ENCODE results near the gene NFIB.

GRCh38 chr9:14089051-14089803, 224.7 kb downstream of the NFIB start:
- TF ChIP-seq TAF1 (CRISPR knock-in tag; IDR thresholded peaks at IDR 0.05) (no peak), EP300 (IDR thresholded peaks at IDR 0.05; ENCODE audit: low read depth in 2 of 2, low read length in 2 of 2) (no peak), EP300 (CRISPR knock-in tag; IDR thresholded peaks at IDR 0.05; ENCODE audit: borderline replicate concordance) (no peak), REST (IDR thresholded peaks at IDR 0.05; ENCODE audit: borderline replicate concordance in 1 of 2, low read depth in 1 of 2, low read length in 2 of 2) (no peak), JUNB (CRISPR knock-in tag; IDR thresholded peaks at IDR 0.05; ENCODE audit: borderline replicate concordance) (no peak), EED (CRISPR knock-in tag; IDR thresholded peaks at IDR 0.05) (no peak), SP2 (CRISPR knock-in tag; IDR thresholded peaks at IDR 0.05) (no peak), NR3C1 (CRISPR knock-in tag; IDR thresholded peaks at IDR 0.05) (no peak), ZFP37 (CRISPR knock-in tag; IDR thresholded peaks at IDR 0.05; ENCODE audit: borderline replicate concordance) (no peak), NFYB (CRISPR knock-in tag; IDR thresholded peaks at IDR 0.05) (no peak), ZNF768 (CRISPR knock-in tag; IDR thresholded peaks at IDR 0.05) (no peak)
- TF ChIP-seq, protein P1, sequence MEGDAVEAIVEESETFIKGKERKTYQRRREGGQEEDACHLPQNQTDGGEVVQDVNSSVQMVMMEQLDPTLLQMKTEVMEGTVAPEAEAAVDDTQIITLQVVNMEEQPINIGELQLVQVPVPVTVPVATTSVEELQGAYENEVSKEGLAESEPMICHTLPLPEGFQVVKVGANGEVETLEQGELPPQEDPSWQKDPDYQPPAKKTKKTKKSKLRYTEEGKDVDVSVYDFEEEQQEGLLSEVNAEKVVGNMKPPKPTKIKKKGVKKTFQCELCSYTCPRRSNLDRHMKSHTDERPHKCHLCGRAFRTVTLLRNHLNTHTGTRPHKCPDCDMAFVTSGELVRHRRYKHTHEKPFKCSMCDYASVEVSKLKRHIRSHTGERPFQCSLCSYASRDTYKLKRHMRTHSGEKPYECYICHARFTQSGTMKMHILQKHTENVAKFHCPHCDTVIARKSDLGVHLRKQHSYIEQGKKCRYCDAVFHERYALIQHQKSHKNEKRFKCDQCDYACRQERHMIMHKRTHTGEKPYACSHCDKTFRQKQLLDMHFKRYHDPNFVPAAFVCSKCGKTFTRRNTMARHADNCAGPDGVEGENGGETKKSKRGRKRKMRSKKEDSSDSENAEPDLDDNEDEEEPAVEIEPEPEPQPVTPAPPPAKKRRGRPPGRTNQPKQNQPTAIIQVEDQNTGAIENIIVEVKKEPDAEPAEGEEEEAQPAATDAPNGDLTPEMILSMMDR (CRISPR knock-in tag; IDR thresholded peaks at IDR 0.05) = no peak

Measured in HepG2 (cell line).